Gastroesophageal sphincter (tissue), 2 donors: ENCODE data around the gene DEFB119.

Experiments used
- POLR2A ChIP-seq, 2 donors: fragments of 450-650 bp; IDR thresholded peaks; one replicate each; pipeline ENCODE4 v1.6.1; 2017; ENCODE audit warnings: antibody characterized with exemption in 2 of 2, mild to moderate bottlenecking in 2 of 2, moderate library complexity in 1 of 2
- POLR2AphosphoS5 ChIP-seq: sonication (generic); formaldehyde crosslinking; IDR thresholded peaks from one replicate; pipeline ENCODE4 v1.6.1; 2017; ENCODE audit warnings: antibody characterized with exemption

DNA sequence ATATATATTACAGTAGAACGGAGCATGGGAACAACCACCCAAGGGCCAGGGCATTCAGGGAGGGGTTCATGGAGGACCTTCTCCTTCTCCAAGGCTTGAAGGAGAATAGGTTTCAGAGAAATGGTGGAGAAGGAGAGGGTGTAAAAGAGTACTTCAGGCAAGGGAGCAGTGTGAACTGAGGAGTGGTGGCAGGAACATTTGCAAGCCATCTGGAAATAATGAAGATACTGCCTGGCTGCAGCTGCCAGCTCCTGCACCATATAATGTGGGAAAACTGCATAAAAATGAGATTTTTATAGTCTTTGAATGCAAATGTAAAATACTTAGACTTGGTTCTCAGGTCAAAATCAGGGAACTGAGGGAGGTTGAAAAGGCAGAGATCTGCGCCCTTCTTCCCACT, 25.3 kb upstream of the DEFB119 start:
- TF ChIP-seq POLR2A (IDR thresholded peaks at IDR 0.05) (no peak), POLR2AphosphoS5 (no peak)
